Measurements from ENCODE around the gene PDE4C.

PDE4C gene

DNA sequence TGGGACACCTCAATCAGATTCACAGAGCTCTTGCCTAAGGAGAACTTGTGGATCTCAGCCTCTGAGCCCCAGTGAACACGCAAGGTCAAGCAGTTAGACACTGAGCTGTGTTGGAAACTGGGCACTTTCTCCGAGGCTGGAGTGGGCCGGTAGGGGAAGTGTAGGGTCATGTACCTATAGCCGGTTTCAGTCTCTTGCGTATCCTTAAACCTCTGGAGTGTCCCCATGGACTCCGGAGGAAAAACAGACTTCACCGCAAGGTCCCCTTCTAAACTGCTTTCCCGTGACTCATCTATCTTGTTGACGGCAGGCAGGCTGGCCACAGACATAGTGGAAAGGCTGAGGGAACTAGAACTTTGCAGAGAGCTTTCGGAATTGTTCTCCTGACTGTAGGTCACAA lies 36.7 kb upstream of the PDE4C start:
- Histone ChIP-seq H3K9me3 (ENCODE audit: control insufficient read depth, insufficient read depth, low read length) (no peaks in the 10 kb centered on the region), H3K4me1 (ENCODE audit: insufficient read depth, low read length) (no peaks in the 10 kb centered on the region), H3K9ac (ENCODE audit: low read depth, low read length) (no peak overlapping the region), H3K36me3 (ENCODE audit: insufficient read depth, low read length) (no peaks in the 10 kb centered on the region)

- Histone ChIP-seq H3K4me1 (ENCODE audit: insufficient read depth, low read length) (no peaks in the 10 kb centered on the region), H3K9me3 (ENCODE audit: control insufficient read depth, insufficient read depth, low read length) (no peaks in the 10 kb centered on the region), H3K9ac (ENCODE audit: low read depth, low read length) (no peak overlapping the region), H3K36me3 (ENCODE audit: insufficient read depth, low read length) (no peaks in the 10 kb centered on the region)
These were observed 35.9 kb upstream of the PDE4C start for GRCh38 chr19:18262144-18262543.

GRCh38 chr19:18261474-18261873 lies 35.2 kb upstream of the PDE4C start:
- no peaks in the 10 kb centered on the region for H3K4me1 ChIP-seq (ENCODE audit: insufficient read depth, low read length)
- no peaks in the 10 kb centered on the region for H3K36me3 ChIP-seq (ENCODE audit: insufficient read depth, low read length)
- H3K9me3 ChIP-seq (ENCODE audit: control insufficient read depth, insufficient read depth, low read length), result no peaks in the 10 kb centered on the region
- no peak overlapping the region for H3K9ac ChIP-seq (ENCODE audit: low read depth, low read length)

GRCh38 chr19:18259893-18260292 lies 33.7 kb upstream of the PDE4C start:
- H3K9ac ChIP-seq (ENCODE audit: low read depth, low read length), result no peak overlapping the region
- H3K9me3 ChIP-seq (ENCODE audit: control insufficient read depth, insufficient read depth, low read length), result no peaks in the 10 kb centered on the region
- H3K36me3 ChIP-seq (ENCODE audit: insufficient read depth, low read length), result no peaks in the 10 kb centered on the region
- H3K4me1 ChIP-seq (ENCODE audit: insufficient read depth, low read length), result peaks cover 3% of the 10 kb centered on the region; the same call in 1 of the 2 replicates

DNA sequence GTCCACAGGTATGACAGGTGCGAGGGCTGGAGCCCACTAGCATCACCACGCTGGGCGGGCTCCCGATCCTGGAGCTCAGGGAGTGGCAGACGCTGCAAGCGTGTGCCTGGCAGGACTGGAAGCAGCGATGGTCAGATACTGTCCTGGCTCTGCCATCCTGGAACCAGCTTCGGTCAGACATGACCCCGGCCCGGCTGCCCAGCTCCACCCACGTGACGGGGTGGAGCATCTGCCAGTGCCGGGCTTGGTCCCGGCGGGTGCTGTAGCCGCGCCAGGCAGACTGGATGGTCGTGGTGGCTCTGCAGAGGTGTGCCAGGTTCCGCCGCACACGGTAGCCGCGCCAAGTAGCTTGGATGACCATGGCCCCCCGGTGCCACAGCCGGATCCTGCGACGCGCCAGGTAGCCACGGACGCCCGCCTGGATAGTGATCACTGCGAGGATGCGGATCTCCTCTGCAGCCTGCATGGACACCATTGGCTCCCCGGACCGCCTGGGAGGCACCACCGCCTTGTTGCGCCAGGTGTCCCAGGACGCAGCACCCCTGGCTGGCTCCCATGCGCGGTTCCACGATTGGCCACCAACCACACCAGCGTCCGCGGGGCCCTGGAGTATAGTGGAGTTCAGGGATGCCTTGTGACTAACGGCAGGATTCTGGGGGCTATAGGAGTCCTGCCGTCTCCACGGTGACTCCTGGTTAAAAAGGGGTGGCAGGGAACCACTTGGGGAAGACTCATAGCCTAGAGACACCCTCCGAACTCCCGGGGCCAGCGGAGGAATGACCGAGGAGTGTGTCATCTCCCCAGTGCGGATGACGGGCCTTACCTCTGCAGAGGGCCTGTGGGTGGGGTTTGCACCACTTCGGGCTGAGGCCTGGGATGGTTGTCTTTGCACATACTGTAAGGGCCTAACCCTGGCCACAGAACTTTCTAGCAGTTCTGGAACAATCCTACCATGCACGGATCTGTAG lies 31.5 kb upstream of the PDE4C start:
- Histone ChIP-seq H3K4me1 (ENCODE audit: insufficient read depth, low read length) (peaks cover 5% of the 10 kb centered on the region; the same call in 1 of the 2 replicates), H3K9me3 (ENCODE audit: control insufficient read depth, insufficient read depth, low read length) (no peaks in the 10 kb centered on the region), H3K36me3 (ENCODE audit: insufficient read depth, low read length) (no peaks in the 10 kb centered on the region), H3K9ac (ENCODE audit: low read depth, low read length) (no peak overlapping the region)

GRCh38 chr19:18254546-18255503 lies 28.6 kb upstream of the PDE4C start:
- Histone ChIP-seq H3K9ac (ENCODE audit: low read depth, low read length) (peak overlapping the region; percentile 16; the same call in 1 of the 2 replicates), H3K9me3 (ENCODE audit: control insufficient read depth, insufficient read depth, low read length) (no peaks in the 10 kb centered on the region), H3K4me1 (ENCODE audit: insufficient read depth, low read length) (peaks cover 5% of the 10 kb centered on the region; the same call in 1 of the 2 replicates), H3K36me3 (ENCODE audit: insufficient read depth, low read length) (no peaks in the 10 kb centered on the region)

GRCh38 chr19:18253716-18254115 lies 27.5 kb upstream of the PDE4C start:
- Histone ChIP-seq H3K9ac (ENCODE audit: low read depth, low read length) (no peak overlapping the region), H3K9me3 (ENCODE audit: control insufficient read depth, insufficient read depth, low read length) (no peaks in the 10 kb centered on the region), H3K4me1 (ENCODE audit: insufficient read depth, low read length) (peaks cover 5% of the 10 kb centered on the region; the same call in 1 of the 2 replicates), H3K36me3 (ENCODE audit: insufficient read depth, low read length) (no peaks in the 10 kb centered on the region)

- Histone ChIP-seq H3K36me3 (ENCODE audit: insufficient read depth, low read length) (no peaks in the 10 kb centered on the region), H3K9me3 (ENCODE audit: control insufficient read depth, insufficient read depth, low read length) (no peaks in the 10 kb centered on the region), H3K4me1 (ENCODE audit: insufficient read depth, low read length) (peaks cover 5% of the 10 kb centered on the region; the same call in 1 of the 2 replicates), H3K9ac (ENCODE audit: low read depth, low read length) (no peak overlapping the region)
These were observed 26.9 kb upstream of the PDE4C start for GRCh38 chr19:18253130-18253529.

DNA sequence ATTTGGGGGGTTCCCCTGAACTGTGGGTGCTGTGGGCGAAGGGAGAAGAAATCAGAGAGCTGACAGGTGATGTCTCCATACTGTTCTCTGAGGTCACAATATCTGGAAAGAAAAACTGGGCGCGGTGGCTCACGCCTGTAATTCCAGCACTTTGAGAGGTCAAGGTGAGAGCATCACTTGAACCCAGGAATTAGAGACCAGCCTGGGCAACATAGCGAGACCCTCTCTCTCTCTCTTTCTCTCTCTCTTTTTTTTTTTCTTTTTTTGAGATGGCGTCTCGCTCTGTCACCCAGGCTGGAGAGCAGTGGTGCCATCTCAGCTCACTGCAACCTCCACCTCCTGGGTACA lies 26.1 kb upstream of the PDE4C start:
- H3K9ac ChIP-seq (ENCODE audit: low read depth, low read length), result no peak overlapping the region
- no peaks in the 10 kb centered on the region for H3K36me3 ChIP-seq (ENCODE audit: insufficient read depth, low read length)
- peaks cover 11% of the 10 kb centered on the region; the same call in 1 of the 2 replicates for H3K4me1 ChIP-seq (ENCODE audit: insufficient read depth, low read length)
- H3K9me3 ChIP-seq (ENCODE audit: control insufficient read depth, insufficient read depth, low read length), result no peaks in the 10 kb centered on the region

DNA sequence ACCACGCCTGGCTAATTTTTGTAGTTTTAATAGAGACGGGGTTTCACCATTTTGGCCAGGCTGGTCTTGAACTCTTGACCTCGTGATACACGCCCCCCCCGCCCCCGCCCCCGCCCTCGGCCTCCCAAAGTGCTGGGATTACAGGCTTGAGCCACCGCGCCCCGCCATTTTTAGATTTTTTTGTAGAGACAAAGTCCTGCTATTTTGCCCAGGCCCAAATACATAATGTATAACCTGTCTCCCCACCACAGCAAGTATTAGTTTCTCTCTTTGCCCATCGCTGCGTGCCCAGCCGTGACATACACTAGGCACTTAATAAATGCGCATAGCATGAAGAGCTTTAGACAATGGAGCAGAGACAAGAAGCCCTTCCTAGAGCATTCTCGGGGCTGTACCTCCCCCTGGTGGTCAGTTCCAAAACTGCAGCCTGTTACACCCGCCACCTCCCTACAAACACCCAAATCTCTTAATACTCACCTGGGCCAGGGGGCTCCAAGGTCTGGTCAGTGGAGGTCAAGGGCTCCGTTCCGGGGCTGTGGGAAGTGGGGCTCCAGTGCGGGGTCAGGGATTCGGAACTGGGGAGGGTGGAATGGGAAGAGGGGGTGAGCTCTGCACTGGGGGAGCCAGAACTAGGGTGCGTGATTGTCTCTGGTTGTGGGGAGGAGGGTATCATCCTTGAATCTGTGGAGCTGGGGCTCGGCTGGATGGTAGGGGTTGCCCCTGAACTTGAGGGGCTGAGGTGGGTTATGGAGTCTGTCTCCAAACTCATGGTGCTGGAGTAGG lies 25.5 kb upstream of the PDE4C start:
- Histone ChIP-seq H3K4me1 (ENCODE audit: insufficient read depth, low read length) (peaks cover 11% of the 10 kb centered on the region; the same call in 1 of the 2 replicates), H3K9me3 (ENCODE audit: control insufficient read depth, insufficient read depth, low read length) (no peaks in the 10 kb centered on the region), H3K9ac (ENCODE audit: low read depth, low read length) (peak overlapping the region; percentile 31; the same call in 1 of the 2 replicates), H3K36me3 (ENCODE audit: insufficient read depth, low read length) (no peaks in the 10 kb centered on the region)

DNA sequence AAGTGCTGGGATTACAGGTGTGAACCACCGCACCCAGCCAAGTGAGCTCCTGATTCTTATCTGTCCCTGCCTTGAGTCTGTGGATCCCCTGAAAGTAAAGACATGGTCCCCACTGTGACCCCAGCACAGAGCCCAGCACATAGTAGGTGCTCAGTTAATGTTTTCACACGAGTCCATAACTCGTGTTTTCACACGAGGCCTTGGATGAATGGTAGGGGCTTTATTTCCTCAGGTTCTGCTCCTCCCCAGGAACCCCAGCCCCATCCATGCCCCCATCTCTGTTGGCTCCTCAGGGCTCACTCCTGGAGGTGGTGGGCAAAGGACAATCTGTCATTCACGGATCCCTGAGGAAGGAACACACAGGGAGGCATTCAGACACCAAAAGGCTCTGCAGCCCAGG lies 23.6 kb upstream of the PDE4C start:
- no peak overlapping the region for H3K9ac ChIP-seq (ENCODE audit: low read depth, low read length)
- no peaks in the 10 kb centered on the region for H3K36me3 ChIP-seq (ENCODE audit: insufficient read depth, low read length)
- H3K4me1 ChIP-seq (ENCODE audit: insufficient read depth, low read length), result peaks cover 8% of the 10 kb centered on the region; the same call in 1 of the 2 replicates
- no peaks in the 10 kb centered on the region for H3K9me3 ChIP-seq (ENCODE audit: control insufficient read depth, insufficient read depth, low read length)

GRCh38 chr19:18245297-18245696 lies 19.1 kb upstream of the PDE4C start:
- Histone ChIP-seq H3K4me1 (ENCODE audit: insufficient read depth, low read length) (peaks cover 10% of the 10 kb centered on the region; the same call in 1 of the 2 replicates), H3K9me3 (ENCODE audit: control insufficient read depth, insufficient read depth, low read length) (no peaks in the 10 kb centered on the region), H3K36me3 (ENCODE audit: insufficient read depth, low read length) (no peaks in the 10 kb centered on the region), H3K9ac (ENCODE audit: low read depth, low read length) (no peak overlapping the region)

DNA sequence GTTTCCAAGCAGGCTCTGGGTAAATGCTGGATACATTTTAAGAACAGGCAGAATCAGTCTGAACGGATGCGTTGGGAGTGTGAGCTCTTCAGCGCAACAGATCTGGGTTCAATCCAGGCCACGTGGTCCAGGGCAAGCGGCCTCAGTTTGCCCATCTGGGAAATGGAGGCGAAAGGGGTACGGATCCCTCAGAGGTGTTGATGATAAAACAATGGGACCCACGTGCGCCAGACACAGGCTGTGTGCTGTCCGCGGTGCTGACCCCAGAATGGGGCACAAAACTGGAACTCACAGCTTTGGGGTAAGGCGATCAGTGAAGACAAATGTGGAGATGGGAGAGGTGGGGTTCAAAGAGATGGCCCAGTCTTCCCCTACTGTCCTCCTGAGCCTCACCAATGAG lies 13.1 kb upstream of the PDE4C start:
- Histone ChIP-seq H3K4me1 (ENCODE audit: insufficient read depth, low read length) (0 out of 2 replicates have a peak, but pooled peaks cover 3% of the 10 kb centered on the region), H3K36me3 (ENCODE audit: insufficient read depth, low read length) (no peaks in the 10 kb centered on the region), H3K9ac (ENCODE audit: low read depth, low read length) (no peak overlapping the region), H3K9me3 (ENCODE audit: control insufficient read depth, insufficient read depth, low read length) (no peaks in the 10 kb centered on the region)

DNA sequence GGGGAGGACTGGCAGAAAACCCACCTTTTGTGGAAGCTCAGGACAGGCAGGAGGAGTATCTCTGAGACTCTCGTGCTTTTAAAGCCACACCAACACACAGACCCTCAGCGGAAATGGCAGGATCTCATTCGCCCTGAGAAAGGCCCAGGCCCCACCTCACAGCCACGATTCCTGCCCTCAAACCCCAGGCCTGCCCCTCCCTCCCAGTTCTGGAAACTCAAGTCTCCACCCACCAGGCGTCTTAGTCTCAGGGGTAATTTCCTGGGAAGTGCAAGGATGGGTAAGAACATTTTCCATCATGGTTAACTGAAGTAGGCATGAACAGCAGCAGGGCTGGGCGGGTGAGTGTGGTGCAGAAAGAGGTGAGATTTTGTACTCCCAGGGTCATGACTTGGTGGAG lies 8.0 kb upstream of the PDE4C start:
- no peak overlapping the region for H3K9ac ChIP-seq (ENCODE audit: low read depth, low read length)
- no peaks in the 10 kb centered on the region for H3K36me3 ChIP-seq (ENCODE audit: insufficient read depth, low read length)
- no peaks in the 10 kb centered on the region for H3K9me3 ChIP-seq (ENCODE audit: control insufficient read depth, insufficient read depth, low read length)
- peaks cover 18% of the 10 kb centered on the region for H3K4me1 ChIP-seq (ENCODE audit: insufficient read depth, low read length)

All from ES-I3 (cell line).